ENCODE data around the gene PSG6.
"Not testable (repeated sequence)": the region's sequence is repeated elsewhere in the genome, so short reads cannot be mapped to it uniquely, and the experiment has no call there.

PSG6 gene

DNA sequence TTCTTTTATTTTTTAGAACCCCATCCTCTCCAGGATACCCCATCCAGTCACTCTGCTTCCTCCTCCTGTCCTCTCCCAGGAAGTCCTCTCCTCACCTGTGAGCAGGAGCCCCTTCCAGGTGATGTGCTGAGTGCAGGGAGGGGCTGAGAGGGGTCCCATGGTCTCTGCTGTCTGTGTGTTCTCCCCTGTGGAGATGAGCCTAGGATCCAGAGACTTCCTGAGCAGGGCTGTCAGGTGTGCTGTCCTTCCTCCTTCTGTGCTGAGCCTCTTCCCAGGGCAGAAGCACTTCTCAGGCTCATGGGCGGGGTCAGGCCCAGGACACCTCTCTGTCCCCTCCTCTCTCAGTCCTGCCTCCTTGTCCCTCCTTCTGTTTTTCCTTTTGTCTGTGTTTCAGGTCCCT lies at the start of gene PSG6:
Gene PSG6 (minus strand): TSS at position 261 of the 400 bp plus-strand sequence. CDS start 102 bp downstream, at position 159.
- not testable (repeated sequence) for DNase-seq

DNA sequence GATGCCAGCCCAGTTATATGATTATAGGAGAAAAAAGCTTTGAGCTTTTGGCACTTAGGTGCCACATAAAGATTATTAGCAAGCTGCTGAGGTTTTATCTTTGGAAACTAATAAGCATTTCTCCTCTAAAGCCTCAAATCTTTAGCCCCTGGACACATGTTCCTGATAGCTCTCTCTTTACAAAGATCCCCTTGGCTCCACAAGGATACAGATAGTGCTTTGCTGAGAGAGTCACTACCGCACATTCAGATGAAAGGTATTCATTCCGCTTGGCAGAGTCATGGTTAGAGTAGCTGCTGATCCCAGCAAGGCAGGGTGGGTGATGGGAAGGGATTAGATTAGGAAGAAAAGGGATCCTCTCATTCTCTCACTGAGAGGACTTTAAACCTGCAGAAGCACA lies 47.5 kb upstream of the PSG6 start:
- DNase-seq, result no peak

DNA sequence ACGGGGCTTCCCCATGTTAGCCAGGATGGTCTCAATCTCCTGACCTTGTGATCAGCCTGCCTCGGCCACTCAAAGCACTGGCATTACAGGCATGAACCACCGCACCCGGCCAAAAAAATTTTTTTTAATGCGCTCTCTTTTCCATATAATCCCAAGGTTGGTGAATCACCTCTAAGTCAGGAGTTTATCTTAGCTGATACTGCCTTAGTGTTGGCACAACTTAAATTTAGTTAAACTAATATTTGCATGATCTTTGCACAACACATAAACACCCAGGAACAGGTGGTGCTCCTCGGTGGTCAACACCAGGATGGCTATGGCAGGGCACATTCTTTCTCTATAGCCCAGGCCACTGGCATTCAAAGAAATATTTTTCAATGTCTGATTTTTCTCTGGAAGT lies 43.4 kb upstream of the PSG6 start:
- DNase-seq, result no peak

GRCh38 chr19:42952126-42952525 lies 34.4 kb upstream of the PSG6 start:
- DNase-seq, result not testable (repeated sequence)

DNA sequence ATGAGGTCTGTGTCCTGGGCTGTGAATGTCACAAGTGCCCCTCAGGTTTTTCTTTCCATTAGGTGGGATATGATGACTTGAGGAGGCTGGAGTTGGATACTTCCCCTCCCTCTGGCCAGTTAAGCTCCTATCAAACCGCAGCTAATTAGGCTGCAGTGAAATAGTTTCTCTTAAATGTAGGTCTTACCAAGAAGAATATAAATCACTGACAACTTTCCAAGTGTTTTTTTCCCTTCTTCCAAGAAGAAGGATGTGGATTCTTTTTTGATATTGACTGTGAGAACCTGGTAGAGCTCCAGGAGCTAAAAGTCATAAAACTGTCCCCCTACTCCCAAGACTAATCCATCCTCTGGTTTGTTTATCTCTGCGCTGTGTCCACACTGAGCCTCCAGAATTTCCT lies 33.8 kb upstream of the PSG6 start:
- DNase-seq, result not testable (repeated sequence)

GRCh38 chr19:42942187-42942789 lies 24.6 kb upstream of the PSG6 start:
- DNase-seq, result peak; percentile 27

- not testable (repeated sequence) for DNase-seq
Observed at GRCh38 chr19:42937107-42937506, 19.4 kb upstream of the PSG6 start, which contains the start of gene PSG7. PSG7 (minus strand) TSS chr19:42937207; CDS start chr19:42937076, 131 bp downstream.

DNA sequence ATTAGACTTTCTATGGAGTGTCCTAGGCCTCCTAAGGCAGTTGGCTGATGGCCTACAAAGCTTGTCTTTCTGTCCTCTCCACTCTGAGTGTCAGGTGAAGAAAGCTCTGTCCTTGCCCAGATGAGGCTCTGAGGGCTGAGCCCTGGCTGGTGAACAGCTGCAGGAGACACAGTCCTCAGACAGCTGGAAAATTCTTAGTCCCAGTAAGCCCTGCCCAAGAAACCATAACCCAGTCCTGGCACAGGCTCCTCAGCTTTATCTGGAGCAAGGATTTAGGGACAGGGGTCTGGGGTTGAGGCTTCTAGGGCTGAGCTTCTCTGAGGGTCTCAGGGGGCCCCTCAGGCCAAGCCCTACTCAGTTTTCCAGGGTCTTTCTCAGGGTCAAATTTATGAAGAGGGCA lies 17.0 kb upstream of the PSG6 start:
- DNase-seq, result not testable (repeated sequence)

DNA sequence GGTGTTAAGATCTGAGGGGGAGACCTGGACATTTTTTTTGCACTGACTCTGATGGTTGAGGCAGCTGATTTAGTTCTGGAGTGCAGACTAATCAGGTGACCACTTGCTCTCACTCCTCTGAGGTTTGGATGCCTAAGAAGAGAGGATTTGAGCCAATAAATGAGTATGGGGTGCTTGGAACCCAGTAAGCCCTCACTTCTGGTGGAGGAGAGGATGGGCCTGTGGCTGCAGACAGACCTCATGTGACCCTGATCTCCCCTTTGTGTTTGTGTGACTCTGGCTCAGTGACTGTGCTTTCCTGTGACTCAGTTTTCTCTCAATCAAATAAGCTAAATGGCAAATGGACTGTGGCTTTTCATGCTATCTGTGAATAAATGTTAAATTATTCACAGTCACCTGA lies 16.5 kb upstream of the PSG6 start:
- DNase-seq, result not testable (repeated sequence)

DNA sequence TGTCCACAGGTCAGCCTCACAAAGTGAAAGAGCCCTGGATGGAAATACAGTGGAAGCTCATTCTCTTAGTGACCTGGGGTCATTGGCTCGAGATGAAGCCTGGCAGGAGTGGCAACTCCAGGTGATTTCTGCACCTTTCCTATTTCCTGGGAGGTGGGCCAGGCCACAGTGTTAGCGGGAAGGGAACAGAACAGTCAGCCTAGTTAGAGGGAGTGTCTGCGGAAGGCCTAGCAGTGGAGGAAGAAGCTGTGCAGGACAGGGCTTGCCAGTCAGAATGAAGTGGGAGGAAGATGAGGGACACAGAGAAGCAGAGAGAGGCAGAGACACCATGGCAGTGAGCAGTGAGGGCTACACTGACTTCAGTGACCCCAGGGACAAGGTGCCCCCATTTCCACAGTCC lies 15.7 kb upstream of the PSG6 start:
- not testable (repeated sequence) for DNase-seq

- DNase-seq, result not testable (repeated sequence)
Observed at GRCh38 chr19:42932485-42933101, 14.9 kb upstream of the PSG6 start.

DNA sequence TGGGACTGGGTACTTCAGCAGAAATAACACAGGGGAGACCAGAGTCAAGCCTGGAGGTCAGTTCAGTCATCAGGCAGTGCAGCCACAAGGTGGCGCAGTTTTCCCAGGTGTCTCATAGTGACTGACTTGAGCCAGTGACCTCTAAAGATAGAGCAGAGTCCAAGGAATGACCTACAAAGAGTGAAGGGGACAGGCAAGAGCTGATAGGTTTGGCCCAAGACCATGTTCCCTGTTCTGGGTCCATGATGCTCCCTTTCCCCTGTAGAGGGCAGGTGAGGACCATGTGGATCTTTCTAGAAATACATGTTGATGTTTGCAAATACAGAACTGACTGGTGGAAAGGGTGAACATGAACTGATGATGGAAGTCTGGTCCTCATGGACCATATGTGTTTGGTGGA lies 12.5 kb upstream of the PSG6 start:
- peak; percentile 64 for DNase-seq

DNA sequence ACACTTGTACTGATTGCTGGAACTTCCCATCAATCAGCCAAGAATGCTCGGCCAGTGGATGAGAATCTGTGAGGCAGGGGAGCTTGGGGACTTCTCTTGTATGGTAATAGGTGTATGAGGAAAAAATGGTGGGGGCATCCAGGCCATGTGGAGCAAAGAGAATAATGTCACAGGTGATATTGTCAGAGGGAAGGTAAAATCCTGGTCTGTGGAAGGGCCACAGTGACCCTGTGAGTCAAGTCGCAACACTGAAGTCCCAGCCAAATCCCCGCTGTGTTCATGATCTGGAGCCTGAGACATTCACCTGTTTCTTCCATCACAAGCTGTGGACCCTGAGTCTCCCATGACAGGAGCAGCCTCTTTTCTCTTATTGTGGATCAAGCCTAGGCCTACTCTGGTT lies 11.2 kb upstream of the PSG6 start:
- no peak for DNase-seq

DNA sequence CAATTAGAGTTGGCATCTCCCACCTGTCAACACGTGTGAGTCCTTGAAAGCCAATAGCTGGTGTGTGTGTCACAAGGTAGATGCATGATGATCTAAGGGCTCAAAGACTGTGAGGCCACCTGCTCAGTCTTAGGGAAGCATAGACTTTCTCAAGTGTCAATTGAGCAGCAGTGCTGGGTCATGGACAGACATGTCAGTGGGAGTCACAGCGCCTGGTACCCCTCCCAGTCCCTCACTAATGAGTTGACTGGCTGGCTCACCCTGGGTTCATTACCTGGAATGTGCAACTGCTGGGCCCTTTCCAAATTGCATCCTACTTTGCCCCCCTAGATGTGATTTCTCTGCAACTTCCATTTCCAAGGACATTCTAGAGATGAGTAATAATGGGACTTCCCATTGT lies 9.1 kb upstream of the PSG6 start:
- DNase-seq, result no peak

- DNase-seq, result peak; percentile 52
Observed at GRCh38 chr19:42923106-42923505, 5.4 kb upstream of the PSG6 start.

- DNase-seq, result not testable (repeated sequence)
Observed at GRCh38 chr19:42920971-42921370, 3.3 kb upstream of the PSG6 start.

GRCh38 chr19:42919757-42920079 lies 2.0 kb upstream of the PSG6 start:
- DNase-seq, result no peak

GRCh38 chr19:42919070-42919756 lies 1.5 kb upstream of the PSG6 start:
- DNase-seq, result not testable (repeated sequence)

GRCh38 chr19:42918377-42919069 lies 829 bp upstream of the PSG6 start:
- DNase-seq, result not testable (repeated sequence)

- not testable (repeated sequence) for DNase-seq
Observed at GRCh38 chr19:42916931-42917330, 763 bp downstream of the PSG6 start.

GRCh38 chr19:42913516-42913915 lies 4.2 kb downstream of the PSG6 start:
- not testable (repeated sequence) for DNase-seq

DNA sequence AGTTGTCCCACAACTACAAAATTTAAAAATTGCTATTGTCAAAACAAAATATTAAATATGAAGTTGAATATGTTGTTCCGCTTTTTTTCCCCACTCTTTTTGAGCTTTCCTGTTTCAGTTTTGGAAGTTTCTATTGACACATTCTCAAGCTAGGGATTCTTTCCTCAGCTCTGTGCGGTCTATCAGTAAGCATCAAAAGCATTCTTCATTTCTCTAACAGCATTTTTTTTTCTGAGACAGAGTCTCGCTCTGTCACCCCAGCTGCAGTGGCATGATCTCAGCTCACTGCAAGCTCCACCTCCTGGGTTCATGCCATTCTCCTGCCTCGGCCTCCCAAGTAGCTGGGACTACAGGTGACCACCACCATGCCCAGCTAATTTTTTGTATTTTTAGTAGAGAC lies 4.8 kb downstream of the PSG6 start:
- not testable (repeated sequence) for DNase-seq

DNA sequence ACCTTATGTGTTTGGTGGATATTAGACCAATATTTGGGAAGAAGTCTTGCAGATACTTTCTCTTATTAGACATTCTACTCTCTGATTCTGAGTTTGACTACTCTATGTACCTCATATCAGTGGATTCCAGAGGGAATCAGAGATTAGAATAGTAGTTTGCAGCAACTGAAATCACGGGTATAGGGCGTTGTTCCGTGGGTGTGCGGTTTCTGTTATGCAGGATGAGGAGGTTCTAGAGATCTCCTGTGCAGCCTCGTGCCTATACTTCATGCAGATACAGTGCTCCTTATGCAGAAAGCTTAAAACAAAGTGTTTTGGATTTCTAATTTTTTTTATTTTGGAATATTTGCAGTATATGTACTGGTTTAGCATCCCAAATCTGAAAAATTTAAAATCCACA lies 6.0 kb downstream of the PSG6 start:
- DNase-seq, result not testable (repeated sequence)

GRCh38 chr19:42906162-42906561 lies 11.5 kb downstream of the PSG6 start:
- DNase-seq, result not testable (repeated sequence)
